Liver (tissue), 9 donors: ENCODE data around the gene RNU1-2. TPM values are rescaled to one million over a fixed set of nuclear protein-coding genes. Genes with fewer than 3 reads are reported as not detected.
"Not testable (repeated sequence)": the region's sequence is repeated elsewhere in the genome, so short reads cannot be mapped to it uniquely, and the experiment has no call there.

ENCODE experiments used
- DNase-seq: peaks from one replicate; pipeline ENCODE4 v3.0.0-alpha.2; 2017; ENCODE audit warnings: low spot score
- H3K27ac ChIP-seq, 2 donors: one replicate each; pipeline ENCODE4 v1.7.0; 2013; ENCODE audit warnings: inconsistent platforms in 2 of 2, low read length in 2 of 2, control low read depth in 1 of 2, low read depth in 1 of 2, mild to moderate bottlenecking in 1 of 2
- H3K27me3 ChIP-seq, 4 donors: one replicate each; pipeline versions ENCODE4 v1.6.1 to v1.7.0; 2013; ENCODE audit warnings: low read length in 3 of 4, inconsistent platforms in 1 of 4, mild to moderate bottlenecking in 1 of 4, moderate library complexity in 1 of 4; ENCODE audit not compliant: control insufficient read depth in 4 of 4, insufficient read depth in 4 of 4
- H3K36me3 ChIP-seq, 4 donors: one replicate each; pipeline versions ENCODE4 v1.6.1 to v1.7.0; 2013; ENCODE audit warnings: low read length in 3 of 4, mild to moderate bottlenecking in 3 of 4, low read depth in 1 of 4, moderate library complexity in 1 of 4; ENCODE audit not compliant: control insufficient read depth in 4 of 4, insufficient read depth in 3 of 4
- H3K4me1 ChIP-seq, 4 donors: one replicate each; pipeline versions ENCODE4 v1.6.1 to v1.7.0; 2013; ENCODE audit warnings: low read length in 3 of 4, mild to moderate bottlenecking in 3 of 4, moderate library complexity in 1 of 4; ENCODE audit not compliant: control insufficient read depth in 4 of 4, insufficient read depth in 4 of 4
- H3K4me3 ChIP-seq, 3 donors: one replicate each; pipeline versions ENCODE4 v1.6.1 to v1.7.0; 2013; ENCODE audit warnings: low read length in 3 of 3, control low read depth in 1 of 3, low read depth in 1 of 3, mild to moderate bottlenecking in 1 of 3
- H3K9ac ChIP-seq, 2 donors: one replicate each; pipeline ENCODE4 v1.7.0; 2013; ENCODE audit warnings: low read length in 2 of 2, mild to moderate bottlenecking in 2 of 2, moderate library complexity in 2 of 2, control low read depth in 1 of 2, low read depth in 1 of 2
- H3K9me3 ChIP-seq, 4 donors: one replicate each; pipeline versions ENCODE4 v1.6.1 to v1.7.0; 2013; ENCODE audit warnings: low read length in 3 of 4; ENCODE audit not compliant: control insufficient read depth in 4 of 4
- EGR1 ChIP-seq, 2 donors: IDR thresholded peaks; 2 replicates each; pipeline ENCODE4 v1.6.1; 2016 to 2018; ENCODE audit warnings: antibody characterized with exemption in 2 of 2, low read depth in 2 of 2
- FOXA1 ChIP-seq: IDR thresholded peaks from 2 replicates; pipeline ENCODE4 v1.6.1; 2016; ENCODE audit warnings: antibody characterized with exemption
- FOXA2 ChIP-seq: IDR thresholded peaks from 2 replicates; pipeline ENCODE4 v1.6.1; 2016; ENCODE audit warnings: antibody characterized with exemption
- GABPA ChIP-seq, 2 donors: IDR thresholded peaks in 1 of 2; conservative IDR thresholded peaks in 1 of 2; 2 replicates each; pipeline ENCODE4 v1.6.1; 2016; ENCODE audit warnings: antibody characterized with exemption in 2 of 2, mild to moderate bottlenecking in 1 of 2, moderate library complexity in 1 of 2
- HNF4A ChIP-seq, 2 donors: conservative IDR thresholded peaks; 2 replicates each; pipeline ENCODE4 v1.6.1; 2016; ENCODE audit warnings: antibody characterized with exemption in 2 of 2, mild to moderate bottlenecking in 2 of 2
- HNF4G ChIP-seq: IDR thresholded peaks from 2 replicates; pipeline ENCODE4 v1.6.1; 2016; ENCODE audit warnings: antibody characterized with exemption
- JUND ChIP-seq, 2 donors: IDR thresholded peaks; 2 replicates each; pipeline ENCODE4 v1.6.1; 2016; ENCODE audit warnings: antibody characterized with exemption in 2 of 2
- NR2F2 ChIP-seq: IDR thresholded peaks from 2 replicates; pipeline ENCODE4 v1.6.1; 2016; ENCODE audit warnings: antibody characterized with exemption
- RAD21 ChIP-seq, 2 donors: IDR thresholded peaks; 2 replicates each; pipeline ENCODE4 v1.6.1; 2016; ENCODE audit warnings: antibody characterized with exemption in 2 of 2, mild to moderate bottlenecking in 2 of 2
- RXRA ChIP-seq, 2 donors: IDR thresholded peaks; 2 replicates each; pipeline ENCODE4 v1.6.1; 2017 to 2018; ENCODE audit warnings: antibody characterized with exemption in 2 of 2, mild to moderate bottlenecking in 1 of 2
- SP1 ChIP-seq: IDR thresholded peaks from 2 replicates; pipeline ENCODE4 v1.6.1; 2018; ENCODE audit warnings: antibody characterized with exemption, mild to moderate bottlenecking
- TAF1 ChIP-seq: conservative IDR thresholded peaks from 2 replicates; pipeline ENCODE4 v1.6.1; 2016; ENCODE audit warnings: antibody characterized with exemption, mild to moderate bottlenecking
- WGBS: extraction: QIAGEN DNeasy Blood & Tissue Kit; methylation state at CpG from one replicate; pipeline ENCODE4 v1.1.7; 2013; 5-methylcytosine and 5-hydroxymethylcytosine counted together
- polyA plus RNA-seq, 2 donors: library from polyadenylated mRNA; stranded (reverse) in 1 of 2; unstranded in 1 of 2; fragments of 200-250 nt in 1 of 2; fragments of >200 nt in 1 of 2; fragmentation: Nextera tagmentation in 1 of 2; extraction: Ambion mirVana in 1 of 2; gene quantifications; one replicate each; pipeline versions ENCODE4 v1.2.1 to v1.2.3, GENCODE V29; 2013 to 2015
- total RNA-seq, 2 donors: library from RNA; depleted of rRNA; stranded (reverse); fragments of >200 nt; gene quantifications; one replicate each; pipeline ENCODE4 v1.2.3, GENCODE V29; 2014
- TF ChIP-seq, protein P1 (sequence below): IDR thresholded peaks from 2 replicates; pipeline ENCODE4 v1.6.1; 2016; ENCODE audit warnings: antibody characterized with exemption, mild to moderate bottlenecking
- TF ChIP-seq, protein P2 (sequence below): fragments of 150-350 bp; IDR thresholded peaks from 2 replicates; pipeline ENCODE4 v1.5.1; 2017; ENCODE audit warnings: improper control_type of control experiment, low read depth, low read length; ENCODE audit not compliant: missing input control
- TF ChIP-seq, protein P3 (sequence below): IDR thresholded peaks from 2 replicates; pipeline ENCODE4 v1.6.1; 2016; ENCODE audit warnings: antibody characterized with exemption
- TF ChIP-seq, protein P4 (sequence below): IDR thresholded peaks from 2 replicates; pipeline ENCODE4 v1.6.1; 2016; ENCODE audit warnings: antibody characterized with exemption
- donor health status: healthy.
- donor health status: healthy.
- donor health status: healthy.
- donor health status: healthy.
- donor health status: healthy.

The RNU1-2 gene
- total and polyA plus RNA-seq, 4 donors, result under 0.01 to 16.7 (median under 0.01) TPM; not detected in 1

DNA sequence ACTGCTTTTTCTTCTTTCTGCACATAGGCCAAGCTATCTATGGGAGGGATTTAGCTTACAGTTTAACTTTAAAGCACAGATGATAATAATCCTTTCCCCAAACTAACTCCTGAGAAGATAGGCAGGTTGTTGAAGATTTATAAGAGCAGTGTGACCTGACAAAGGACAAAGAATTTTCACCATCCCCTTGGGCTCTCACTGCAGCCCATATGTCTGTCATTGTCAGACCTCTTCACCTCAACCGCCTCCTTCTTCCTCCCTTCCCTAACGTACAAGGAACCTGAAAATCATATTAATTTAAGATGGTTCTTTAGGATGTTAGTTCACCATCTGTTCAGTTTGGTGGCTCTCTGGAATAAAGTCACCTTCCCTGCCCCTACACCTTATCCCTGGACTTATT lies 5.0 kb downstream of the RNU1-2 start:
- H3K4me3 ChIP-seq, result no peak overlapping the region
- 58% methylated on average over 2 of the region's 2 CpGs for WGBS
- no peak for DNase-seq
- H3K27ac ChIP-seq, result no peak overlapping the region
- H3K9ac ChIP-seq, result no peak overlapping the region
- H3K27me3 ChIP-seq, result no peaks in the 10 kb centered on the region
- no peaks in the 10 kb centered on the region for H3K9me3 ChIP-seq
- H3K36me3 ChIP-seq, result no peaks in the 10 kb centered on the region
- TF ChIP-seq RAD21 (IDR thresholded peaks at IDR 0.05), result peak; percentile 51 to 60
- TF ChIP-seq, protein P1, sequence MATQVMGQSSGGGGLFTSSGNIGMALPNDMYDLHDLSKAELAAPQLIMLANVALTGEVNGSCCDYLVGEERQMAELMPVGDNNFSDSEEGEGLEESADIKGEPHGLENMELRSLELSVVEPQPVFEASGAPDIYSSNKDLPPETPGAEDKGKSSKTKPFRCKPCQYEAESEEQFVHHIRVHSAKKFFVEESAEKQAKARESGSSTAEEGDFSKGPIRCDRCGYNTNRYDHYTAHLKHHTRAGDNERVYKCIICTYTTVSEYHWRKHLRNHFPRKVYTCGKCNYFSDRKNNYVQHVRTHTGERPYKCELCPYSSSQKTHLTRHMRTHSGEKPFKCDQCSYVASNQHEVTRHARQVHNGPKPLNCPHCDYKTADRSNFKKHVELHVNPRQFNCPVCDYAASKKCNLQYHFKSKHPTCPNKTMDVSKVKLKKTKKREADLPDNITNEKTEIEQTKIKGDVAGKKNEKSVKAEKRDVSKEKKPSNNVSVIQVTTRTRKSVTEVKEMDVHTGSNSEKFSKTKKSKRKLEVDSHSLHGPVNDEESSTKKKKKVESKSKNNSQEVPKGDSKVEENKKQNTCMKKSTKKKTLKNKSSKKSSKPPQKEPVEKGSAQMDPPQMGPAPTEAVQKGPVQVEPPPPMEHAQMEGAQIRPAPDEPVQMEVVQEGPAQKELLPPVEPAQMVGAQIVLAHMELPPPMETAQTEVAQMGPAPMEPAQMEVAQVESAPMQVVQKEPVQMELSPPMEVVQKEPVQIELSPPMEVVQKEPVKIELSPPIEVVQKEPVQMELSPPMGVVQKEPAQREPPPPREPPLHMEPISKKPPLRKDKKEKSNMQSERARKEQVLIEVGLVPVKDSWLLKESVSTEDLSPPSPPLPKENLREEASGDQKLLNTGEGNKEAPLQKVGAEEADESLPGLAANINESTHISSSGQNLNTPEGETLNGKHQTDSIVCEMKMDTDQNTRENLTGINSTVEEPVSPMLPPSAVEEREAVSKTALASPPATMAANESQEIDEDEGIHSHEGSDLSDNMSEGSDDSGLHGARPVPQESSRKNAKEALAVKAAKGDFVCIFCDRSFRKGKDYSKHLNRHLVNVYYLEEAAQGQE, result no peak
- TF ChIP-seq, protein P2, sequence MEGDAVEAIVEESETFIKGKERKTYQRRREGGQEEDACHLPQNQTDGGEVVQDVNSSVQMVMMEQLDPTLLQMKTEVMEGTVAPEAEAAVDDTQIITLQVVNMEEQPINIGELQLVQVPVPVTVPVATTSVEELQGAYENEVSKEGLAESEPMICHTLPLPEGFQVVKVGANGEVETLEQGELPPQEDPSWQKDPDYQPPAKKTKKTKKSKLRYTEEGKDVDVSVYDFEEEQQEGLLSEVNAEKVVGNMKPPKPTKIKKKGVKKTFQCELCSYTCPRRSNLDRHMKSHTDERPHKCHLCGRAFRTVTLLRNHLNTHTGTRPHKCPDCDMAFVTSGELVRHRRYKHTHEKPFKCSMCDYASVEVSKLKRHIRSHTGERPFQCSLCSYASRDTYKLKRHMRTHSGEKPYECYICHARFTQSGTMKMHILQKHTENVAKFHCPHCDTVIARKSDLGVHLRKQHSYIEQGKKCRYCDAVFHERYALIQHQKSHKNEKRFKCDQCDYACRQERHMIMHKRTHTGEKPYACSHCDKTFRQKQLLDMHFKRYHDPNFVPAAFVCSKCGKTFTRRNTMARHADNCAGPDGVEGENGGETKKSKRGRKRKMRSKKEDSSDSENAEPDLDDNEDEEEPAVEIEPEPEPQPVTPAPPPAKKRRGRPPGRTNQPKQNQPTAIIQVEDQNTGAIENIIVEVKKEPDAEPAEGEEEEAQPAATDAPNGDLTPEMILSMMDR, result peak; percentile 24
- H3K4me1 ChIP-seq, result peaks cover 0 to 29% (median 16%) of the 10 kb centered on the region in 4 donors

DNA sequence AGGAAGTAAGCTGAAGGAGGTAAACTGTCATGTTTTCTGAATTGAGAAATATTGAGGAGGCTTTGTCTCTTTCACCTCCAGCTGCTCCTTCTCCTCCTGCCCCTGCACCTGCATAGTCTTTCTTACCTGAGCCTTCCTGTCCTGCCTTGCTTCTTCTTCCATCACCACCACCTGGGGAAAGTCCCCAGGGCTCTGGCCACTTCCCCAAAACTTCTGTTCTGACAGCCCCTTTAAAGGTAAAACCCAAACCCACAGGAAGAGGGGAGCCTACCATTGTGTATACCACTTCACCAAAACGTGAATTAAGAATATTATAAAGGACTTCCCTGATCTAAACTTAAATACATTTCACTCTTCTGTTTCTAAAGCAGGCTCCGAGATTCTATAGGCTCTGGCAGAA lies 5.6 kb downstream of the RNU1-2 start:
- not testable (repeated sequence) for H3K9me3 ChIP-seq, H3K27ac ChIP-seq, H3K36me3 ChIP-seq, H3K9ac ChIP-seq, H3K4me3 ChIP-seq, DNase-seq, H3K27me3 ChIP-seq
- 31% methylated on average over 2 of the region's 2 CpGs for WGBS
- peaks cover 2 to 33% (median 21%) of the 10 kb centered on the region in 4 donors for H3K4me1 ChIP-seq

DNA sequence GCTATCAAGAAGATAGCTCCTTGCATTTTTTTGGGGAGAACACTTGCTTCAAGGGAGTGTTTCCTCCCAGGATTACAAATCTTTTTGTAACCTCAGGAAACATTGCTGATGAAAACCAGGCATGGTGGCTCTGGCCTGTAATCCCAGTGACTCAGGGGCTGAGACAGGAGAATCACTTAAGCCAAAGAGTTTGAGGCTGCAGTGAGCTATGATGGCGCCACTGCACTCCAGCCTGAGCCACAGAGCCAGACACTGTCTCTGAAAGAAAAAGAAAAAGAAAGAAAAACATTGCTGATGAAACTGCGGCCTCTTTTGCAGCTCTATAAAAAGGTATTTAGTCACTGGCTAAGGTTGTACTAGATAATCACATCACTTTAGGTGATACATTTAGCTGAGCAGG lies 7.3 kb downstream of the RNU1-2 start:
- no peaks in the 10 kb centered on the region for H3K27me3 ChIP-seq
- no peak for DNase-seq
- H3K4me3 ChIP-seq, result no peak overlapping the region
- H3K36me3 ChIP-seq, result no peaks in the 10 kb centered on the region
- H3K9me3 ChIP-seq, result no peaks in the 10 kb centered on the region
- peak overlapping the region in 1 of 2 donors; percentile 100 for H3K9ac ChIP-seq
- peak overlapping the region; percentile 97 to 100 for H3K27ac ChIP-seq
- H3K4me1 ChIP-seq, result peaks cover 2 to 33% (median 24%) of the 10 kb centered on the region in 4 donors
- WGBS, result 95% methylated on average over 2 of the region's 2 CpGs
- TF ChIP-seq JUND (IDR thresholded peaks at IDR 0.05), result no peak
- TF ChIP-seq EGR1 (IDR thresholded peaks at IDR 0.05; ENCODE audit: low read depth in 2 of 2), result no peak
- TF ChIP-seq, protein P2, result no peak
- TF ChIP-seq GABPA (IDR thresholded peaks at IDR 0.05 in 1 of 2, conservative IDR thresholded peaks at IDR 0.05 in 1 of 2), result no peak
- TF ChIP-seq RAD21 (IDR thresholded peaks at IDR 0.05), result no peak
- TF ChIP-seq FOXA2, result no peak
- no peak for TF ChIP-seq HNF4G
- TF ChIP-seq, protein P1, result no peak
- TF ChIP-seq FOXA1, result no peak
- TF ChIP-seq, protein P3, sequence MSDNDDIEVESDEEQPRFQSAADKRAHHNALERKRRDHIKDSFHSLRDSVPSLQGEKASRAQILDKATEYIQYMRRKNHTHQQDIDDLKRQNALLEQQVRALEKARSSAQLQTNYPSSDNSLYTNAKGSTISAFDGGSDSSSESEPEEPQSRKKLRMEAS, result no peak
- TF ChIP-seq HNF4A (conservative IDR thresholded peaks at IDR 0.05), result no peak
- TF ChIP-seq, protein P4, sequence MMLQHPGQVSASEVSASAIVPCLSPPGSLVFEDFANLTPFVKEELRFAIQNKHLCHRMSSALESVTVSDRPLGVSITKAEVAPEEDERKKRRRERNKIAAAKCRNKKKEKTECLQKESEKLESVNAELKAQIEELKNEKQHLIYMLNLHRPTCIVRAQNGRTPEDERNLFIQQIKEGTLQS, result no peak
- no peak for TF ChIP-seq NR2F2
- TF ChIP-seq TAF1, result no peak
- no peak for TF ChIP-seq RXRA (IDR thresholded peaks at IDR 0.05)
- no peak for TF ChIP-seq SP1
